Measurements from ENCODE around the gene GPC6. TPM values are rescaled to one million over a fixed set of nuclear protein-coding genes. Genes with fewer than 3 reads are reported as not detected.
"Not testable (repeated sequence)": the region's sequence is repeated elsewhere in the genome, so short reads cannot be mapped to it uniquely, and the experiment has no call there.

The GPC6 gene
- 20.0 and 20.1 TPM in 2 replicates for total RNA-seq
- 10.0 TPM for polyA plus RNA-seq (2012)

- peak; percentile 95 for DNase-seq (ENCODE audit: low read depth)
Observed at GRCh38 chr13:93226623-93227279, at the start of gene GPC6. Gene GPC6 (plus strand): TSS chr13:93226807.

DNA sequence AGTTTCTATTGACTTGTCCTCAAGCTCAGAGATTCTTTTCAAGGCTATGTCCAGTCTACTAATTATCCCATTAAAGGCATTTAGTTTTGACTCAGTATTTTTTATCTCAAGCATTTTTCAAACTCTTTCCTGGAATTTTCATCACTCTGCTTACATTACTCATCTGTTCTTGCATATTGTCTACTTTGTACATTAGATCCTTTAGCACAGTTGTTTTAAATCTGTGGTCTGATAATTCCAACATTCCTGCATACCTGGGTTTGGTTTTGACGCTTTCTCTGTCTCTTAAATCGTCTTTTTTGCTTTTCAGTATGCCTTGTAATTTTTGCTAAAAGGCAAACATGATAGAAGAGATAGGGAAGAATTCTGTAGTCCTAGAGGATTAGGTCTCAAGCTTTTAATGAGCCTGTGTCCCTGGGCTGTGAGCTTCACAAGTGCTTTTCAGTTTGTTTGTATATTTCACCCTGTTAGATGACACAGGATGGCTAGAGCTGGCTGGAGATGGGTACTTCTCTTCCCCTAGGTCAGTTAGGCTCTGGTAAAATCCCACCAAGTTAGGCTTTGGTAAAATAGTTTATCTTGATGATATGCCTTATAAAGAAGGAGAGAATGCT lies 46.1 kb upstream of the GPC6 start:
- peak; percentile 13 for DNase-seq (ENCODE audit: low read depth)

GRCh38 chr13:93182406-93182805 lies 44.2 kb upstream of the GPC6 start:
- DNase-seq (ENCODE audit: low read depth), result no peak

DNA sequence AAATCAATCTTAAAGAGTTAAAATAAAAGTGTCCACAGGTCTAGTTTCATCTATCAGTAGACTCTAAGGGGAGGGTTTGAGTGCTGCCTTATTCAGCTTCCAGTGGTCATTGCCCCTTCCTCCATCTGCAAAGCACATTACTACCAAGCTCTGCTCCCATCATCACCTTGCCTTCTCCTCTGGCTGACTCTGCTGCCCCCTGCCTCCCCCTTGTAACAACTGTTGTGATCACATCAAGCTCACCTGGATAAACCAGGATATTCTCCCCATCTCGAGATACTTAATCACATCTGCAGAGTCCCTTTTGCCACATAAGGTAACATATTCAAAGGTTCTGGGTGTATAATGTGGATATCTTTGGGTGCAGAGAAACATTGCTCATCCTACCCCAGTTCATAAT lies 43.3 kb upstream of the GPC6 start:
- DNase-seq (ENCODE audit: low read depth), result no peak

DNA sequence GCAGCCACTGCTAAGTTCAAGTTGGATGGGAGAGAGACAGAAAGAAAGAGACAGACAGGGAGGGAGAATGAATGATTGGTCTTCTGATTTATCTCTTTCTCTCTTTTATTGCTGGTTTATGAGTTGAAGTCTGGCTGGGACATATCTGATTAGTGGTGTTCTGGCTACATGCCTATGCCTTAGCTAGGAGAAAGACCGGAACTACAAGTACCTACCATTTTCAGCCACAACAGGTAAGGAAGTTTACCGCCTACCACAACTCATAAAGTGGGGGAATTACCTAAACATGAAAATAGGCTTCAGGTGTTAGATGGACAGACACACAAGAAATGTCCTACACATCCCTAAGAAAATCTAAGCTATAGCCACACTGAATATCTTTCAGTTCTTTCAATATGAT lies 36.6 kb upstream of the GPC6 start:
- DNase-seq (ENCODE audit: low read depth), result no peak

DNA sequence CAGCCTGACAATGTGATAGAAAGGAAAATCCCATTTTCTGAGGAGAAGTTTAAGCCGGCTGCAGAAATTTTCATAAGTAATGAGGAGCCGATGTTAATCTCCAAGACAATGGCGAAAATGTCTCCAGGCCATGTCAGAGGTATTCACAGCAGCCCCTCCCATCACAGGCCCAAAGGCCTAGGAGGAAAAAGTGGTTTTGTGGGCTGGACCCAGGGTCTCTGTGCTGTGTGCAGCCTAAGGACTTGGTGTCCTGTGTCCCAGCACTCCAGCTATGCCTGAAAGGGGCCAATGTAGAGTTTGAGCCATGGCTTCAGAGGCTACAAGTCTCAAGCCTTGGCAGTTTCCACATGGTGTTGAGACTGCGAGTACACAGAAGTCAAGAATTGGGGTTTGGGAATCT lies 32.9 kb upstream of the GPC6 start:
- DNase-seq (ENCODE audit: low read depth), result no peak

DNA sequence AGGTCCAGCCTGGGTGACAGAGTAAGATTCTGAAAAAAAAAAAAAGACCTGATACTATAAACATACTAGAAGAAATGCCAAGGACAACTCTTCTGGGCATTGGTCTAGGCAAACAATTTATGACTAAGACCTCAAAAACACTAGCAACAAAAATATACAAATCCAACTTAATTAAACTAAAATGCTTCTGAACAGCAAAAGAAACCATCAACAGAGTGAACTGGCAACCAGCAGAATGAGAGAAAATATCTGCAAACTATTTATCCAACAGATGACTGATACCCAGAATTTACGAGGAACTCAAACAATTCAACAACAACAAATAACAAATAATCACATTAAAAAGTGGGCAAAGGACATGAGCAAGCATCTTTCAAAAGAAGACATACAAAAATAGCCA lies 26.8 kb upstream of the GPC6 start:
- DNase-seq (ENCODE audit: low read depth), result no peak

DNA sequence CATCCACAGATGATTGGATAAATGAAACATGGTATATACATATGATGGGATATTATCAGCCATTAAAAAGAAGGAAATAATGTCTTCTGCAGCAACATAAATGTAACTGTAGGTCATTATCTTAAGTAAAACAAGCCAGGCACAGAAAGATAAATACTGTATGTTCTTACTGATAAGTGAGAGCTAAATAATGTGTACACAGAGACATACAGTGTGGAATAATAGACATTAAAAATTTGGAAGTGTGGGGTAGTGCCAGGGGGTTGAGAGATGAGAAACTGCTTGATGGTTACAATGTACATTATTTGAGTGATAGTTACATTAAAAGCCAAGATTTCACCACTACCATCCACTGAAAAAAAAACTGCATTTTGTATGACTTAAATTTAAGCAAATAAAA lies 26.0 kb upstream of the GPC6 start:
- no peak for DNase-seq (ENCODE audit: low read depth)

DNA sequence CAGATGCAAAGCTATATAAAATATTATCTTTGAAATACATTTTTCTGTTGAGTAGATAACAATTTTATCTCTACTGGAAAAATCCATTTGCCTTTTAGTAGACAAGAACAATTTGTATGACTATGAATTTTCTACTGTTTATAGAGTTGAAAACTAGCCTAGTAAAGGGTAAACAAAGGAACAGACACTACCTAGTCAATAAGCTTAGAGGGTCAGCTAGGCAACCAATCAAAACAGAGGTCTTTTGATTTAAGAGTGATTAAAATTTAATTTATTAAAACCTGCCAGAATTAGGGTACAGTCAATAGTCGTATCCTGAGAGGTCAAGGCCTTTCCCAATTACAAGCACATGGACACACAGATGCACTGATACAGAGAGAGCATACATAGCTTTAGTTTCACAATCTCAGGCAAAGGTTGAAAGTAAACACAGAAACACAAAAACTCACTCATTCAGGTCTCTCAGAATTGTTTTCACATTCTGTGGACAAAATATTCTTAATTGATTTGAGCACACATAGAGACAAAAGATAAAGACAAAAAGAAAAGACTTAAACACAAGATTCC lies 24.5 kb upstream of the GPC6 start:
- DNase-seq (ENCODE audit: low read depth), result no peak

GRCh38 chr13:93206778-93207392 lies 19.7 kb upstream of the GPC6 start:
- not testable (repeated sequence) for DNase-seq (ENCODE audit: low read depth)

DNA sequence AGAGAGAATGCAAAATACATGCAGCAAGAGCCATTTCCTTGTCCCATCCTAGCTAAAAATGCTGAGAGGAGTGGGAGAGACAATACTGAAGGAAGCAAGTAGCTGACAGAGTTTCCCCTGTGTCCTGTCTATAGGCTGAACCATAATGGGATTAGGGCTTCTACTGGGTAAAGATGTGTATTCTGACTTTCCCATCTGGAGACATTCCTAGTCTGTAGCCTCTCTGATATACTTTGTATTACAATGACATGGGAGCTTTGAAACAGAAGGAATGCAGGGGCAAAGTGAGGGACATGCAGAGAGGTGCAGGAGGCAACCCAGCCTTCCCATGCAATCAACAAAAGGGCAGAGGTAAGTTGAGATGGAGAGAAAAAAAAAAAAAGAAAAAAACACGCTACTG lies 10.5 kb upstream of the GPC6 start:
- DNase-seq (ENCODE audit: low read depth), result no peak

- DNase-seq (ENCODE audit: low read depth), result peak; percentile 11
Observed at GRCh38 chr13:93217721-93218261, 8.8 kb upstream of the GPC6 start.

DNA sequence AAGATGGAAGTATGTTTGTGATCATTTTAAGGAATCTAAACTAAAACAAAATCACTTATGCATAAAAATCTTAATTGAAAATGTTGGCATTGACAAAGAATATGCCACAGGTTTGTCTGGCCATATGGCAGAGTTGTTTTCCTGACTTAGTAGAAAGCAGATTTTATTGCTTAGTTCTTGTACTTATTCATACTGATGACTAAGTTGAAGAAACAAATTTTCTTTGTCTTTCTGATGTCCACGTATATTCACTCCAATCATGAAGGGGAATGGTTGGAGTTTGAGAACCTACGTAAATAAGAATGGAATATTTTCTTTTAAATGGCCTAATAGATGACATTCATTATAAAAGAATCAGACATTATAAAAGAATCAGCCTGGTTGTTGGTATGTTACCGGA lies 8.0 kb upstream of the GPC6 start:
- no peak for DNase-seq (ENCODE audit: low read depth)

DNA sequence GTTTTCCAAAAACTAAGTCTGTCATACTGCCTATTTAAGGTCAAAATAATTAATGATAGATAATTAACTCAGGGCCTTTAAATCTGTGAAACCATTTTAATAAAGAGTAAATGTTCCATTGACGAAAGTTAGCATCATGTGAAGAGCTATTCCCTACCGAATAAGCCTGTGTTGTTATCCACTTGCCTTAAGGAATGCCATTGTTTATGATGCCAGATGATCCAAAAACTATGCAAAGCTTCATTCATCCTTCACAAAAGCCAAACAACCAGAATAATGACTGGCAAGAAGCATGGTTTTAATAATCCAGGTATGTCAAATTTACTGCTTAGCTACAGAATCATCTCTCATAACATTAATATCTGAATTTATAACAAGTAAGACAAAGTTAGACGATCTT lies 6.5 kb upstream of the GPC6 start:
- no peak for DNase-seq (ENCODE audit: low read depth)

GRCh38 chr13:93222976-93223375 lies 3.6 kb upstream of the GPC6 start:
- DNase-seq (ENCODE audit: low read depth), result no peak

- peak; percentile 20 for DNase-seq (ENCODE audit: low read depth)
Observed at GRCh38 chr13:93224535-93224934, 2.1 kb upstream of the GPC6 start.

- DNase-seq (ENCODE audit: low read depth), result no peak
Observed at GRCh38 chr13:93225610-93226009, 997 bp upstream of the GPC6 start.

DNA sequence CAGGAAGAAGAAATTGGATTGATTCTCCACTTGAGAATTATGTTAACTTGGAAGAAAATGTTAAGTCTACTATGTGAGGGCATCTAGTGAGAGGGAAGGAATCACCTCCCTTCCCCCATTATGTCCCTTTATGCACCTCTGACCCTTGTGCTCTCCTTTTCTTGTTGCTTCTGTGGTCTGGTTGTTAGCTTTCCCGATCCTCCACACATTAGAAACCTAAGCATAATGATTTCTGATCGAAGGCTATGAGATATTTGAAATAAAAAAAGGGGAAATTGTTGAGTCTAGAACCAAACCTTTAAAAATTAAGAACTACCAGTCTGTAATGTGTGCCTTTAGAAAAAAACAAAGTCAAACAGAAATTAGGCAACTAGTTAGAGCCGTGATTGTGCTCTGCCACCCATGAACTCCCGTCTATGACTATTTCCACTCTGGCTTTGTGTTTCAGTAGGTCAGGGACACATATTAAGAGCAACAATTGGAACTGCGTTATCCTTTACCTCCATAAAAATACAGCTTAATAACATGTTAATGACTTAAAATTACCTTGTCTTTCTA lies 463 bp upstream of the GPC6 start:
- DNase-seq (ENCODE audit: low read depth), result no peak

- peak; percentile 73 for DNase-seq (ENCODE audit: low read depth)
Observed at GRCh38 chr13:93227280-93227877, 772 bp downstream of the GPC6 start.

GRCh38 chr13:93227878-93228642 lies 1.5 kb downstream of the GPC6 start:
- peak; percentile 96 for DNase-seq (ENCODE audit: low read depth)

- DNase-seq (ENCODE audit: low read depth), result no peak
Observed at GRCh38 chr13:93228643-93228937, 2.0 kb downstream of the GPC6 start.
